ENCODE data around the gene ADGRV1.
"Not testable (repeated sequence)": the region's sequence is repeated elsewhere in the genome, so short reads cannot be mapped to it uniquely, and the experiment has no call there.

ADGRV1 gene

GRCh38 chr5:90759119-90759518, 200.5 kb downstream of the ADGRV1 start:
- DNase-seq: no peak

- no peak for DNase-seq
Observed at GRCh38 chr5:90767710-90768109, 209.1 kb downstream of the ADGRV1 start.

GRCh38 chr5:90770006-90770541, 211.5 kb downstream of the ADGRV1 start:
- DNase-seq: not testable (repeated sequence)

GRCh38 chr5:90777959-90778358, 219.4 kb downstream of the ADGRV1 start:
- no peak for DNase-seq

- peak; percentile 32 for DNase-seq
Observed at GRCh38 chr5:90783460-90784333, 225.1 kb downstream of the ADGRV1 start.

- no peak for DNase-seq
Observed at GRCh38 chr5:90786756-90787155, 228.2 kb downstream of the ADGRV1 start.

- no peak for DNase-seq
Observed at GRCh38 chr5:90792725-90793124, 234.1 kb downstream of the ADGRV1 start.

- DNase-seq: no peak
Observed at GRCh38 chr5:90793183-90793582, 234.6 kb downstream of the ADGRV1 start.

- not testable (repeated sequence) for DNase-seq
Observed at GRCh38 chr5:90796919-90797318, 238.3 kb downstream of the ADGRV1 start.

- not testable (repeated sequence) for DNase-seq
Observed at GRCh38 chr5:90800082-90800481, 241.5 kb downstream of the ADGRV1 start.

GRCh38 chr5:90800515-90800914, 241.9 kb downstream of the ADGRV1 start:
- not testable (repeated sequence) for DNase-seq

GRCh38 chr5:90802474-90803317, 244.1 kb downstream of the ADGRV1 start:
- peak; percentile 7 for DNase-seq

- DNase-seq: no peak
Observed at GRCh38 chr5:90803381-90803780, 244.8 kb downstream of the ADGRV1 start.

- DNase-seq: no peak
Observed at GRCh38 chr5:90803876-90804275, 245.3 kb downstream of the ADGRV1 start.

- DNase-seq: no peak
Observed at GRCh38 chr5:90807496-90807895, 248.9 kb downstream of the ADGRV1 start.

- DNase-seq: no peak
Observed at GRCh38 chr5:90809311-90810056, 250.9 kb downstream of the ADGRV1 start.

GRCh38 chr5:90810211-90810610, 251.6 kb downstream of the ADGRV1 start:
- no peak for DNase-seq

GRCh38 chr5:90813392-90813791, 254.8 kb downstream of the ADGRV1 start:
- DNase-seq: no peak

GRCh38 chr5:90822062-90822461, 263.5 kb downstream of the ADGRV1 start:
- not testable (repeated sequence) for DNase-seq

- no peak for DNase-seq
Observed at GRCh38 chr5:90824436-90824835, 265.8 kb downstream of the ADGRV1 start.

GRCh38 chr5:90830058-90830457, 271.5 kb downstream of the ADGRV1 start:
- no peak for DNase-seq

GRCh38 chr5:90833753-90834152, 275.2 kb downstream of the ADGRV1 start:
- DNase-seq: no peak

- DNase-seq: no peak
Observed at GRCh38 chr5:90834711-90835110, 276.1 kb downstream of the ADGRV1 start.

Data from NCI-H1105 (cell line).